Measurements from ENCODE around the gene SPINK8. TPM values are rescaled to one million over a fixed set of nuclear protein-coding genes. Genes with fewer than 3 reads are reported as not detected.

SPINK8 gene
- total and polyA plus RNA-seq, 4 donors = not detected

GRCh38 chr3:48353987-48354386 lies 20.5 kb upstream of the SPINK8 start (continued):
- TF ChIP-seq, protein P1, sequence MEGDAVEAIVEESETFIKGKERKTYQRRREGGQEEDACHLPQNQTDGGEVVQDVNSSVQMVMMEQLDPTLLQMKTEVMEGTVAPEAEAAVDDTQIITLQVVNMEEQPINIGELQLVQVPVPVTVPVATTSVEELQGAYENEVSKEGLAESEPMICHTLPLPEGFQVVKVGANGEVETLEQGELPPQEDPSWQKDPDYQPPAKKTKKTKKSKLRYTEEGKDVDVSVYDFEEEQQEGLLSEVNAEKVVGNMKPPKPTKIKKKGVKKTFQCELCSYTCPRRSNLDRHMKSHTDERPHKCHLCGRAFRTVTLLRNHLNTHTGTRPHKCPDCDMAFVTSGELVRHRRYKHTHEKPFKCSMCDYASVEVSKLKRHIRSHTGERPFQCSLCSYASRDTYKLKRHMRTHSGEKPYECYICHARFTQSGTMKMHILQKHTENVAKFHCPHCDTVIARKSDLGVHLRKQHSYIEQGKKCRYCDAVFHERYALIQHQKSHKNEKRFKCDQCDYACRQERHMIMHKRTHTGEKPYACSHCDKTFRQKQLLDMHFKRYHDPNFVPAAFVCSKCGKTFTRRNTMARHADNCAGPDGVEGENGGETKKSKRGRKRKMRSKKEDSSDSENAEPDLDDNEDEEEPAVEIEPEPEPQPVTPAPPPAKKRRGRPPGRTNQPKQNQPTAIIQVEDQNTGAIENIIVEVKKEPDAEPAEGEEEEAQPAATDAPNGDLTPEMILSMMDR (IDR thresholded peaks at IDR 0.05; ENCODE audit: low read depth, low read length, missing input control) = no peak
- no peak for TF ChIP-seq HNF4A (conservative IDR thresholded peaks at IDR 0.05)

DNA sequence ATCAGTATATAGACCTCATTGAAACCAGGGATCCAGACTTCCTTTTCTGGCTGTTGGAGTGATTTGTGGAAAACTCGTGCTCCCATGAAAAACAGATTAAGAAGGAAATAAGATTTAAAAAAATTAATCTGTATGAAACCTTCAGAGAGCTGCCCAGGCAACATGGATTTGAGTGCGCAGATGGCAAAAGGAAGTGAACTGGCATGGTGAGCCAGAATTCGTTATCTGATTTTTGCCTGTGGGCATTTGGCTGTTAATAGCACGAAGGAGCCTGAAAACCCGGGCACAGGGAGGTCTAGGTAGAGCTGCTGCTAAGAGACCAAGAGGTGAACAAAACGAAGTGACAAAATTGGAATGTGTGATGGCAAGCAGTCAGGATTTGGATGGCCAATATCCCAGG lies 19.1 kb upstream of the SPINK8 start:
- Histone ChIP-seq H3K27ac (ENCODE audit: low read depth in 1 of 2, low read length in 2 of 2) (no peak overlapping the region), H3K4me1 (ENCODE audit: control insufficient read depth in 4 of 4, insufficient read depth in 4 of 4, low read length in 3 of 4) (no peaks in the 10 kb centered on the region), H3K9me3 (ENCODE audit: control insufficient read depth in 4 of 4, low read length in 3 of 4) (no peaks in the 10 kb centered on the region), H3K27me3 (ENCODE audit: control insufficient read depth in 4 of 4, insufficient read depth in 4 of 4, low read length in 3 of 4) (no peaks in the 10 kb centered on the region), H3K9ac (ENCODE audit: low read depth in 1 of 2, low read length in 2 of 2) (no peak overlapping the region), H3K4me3 (ENCODE audit: low read depth in 1 of 3, low read length in 3 of 3) (no peak overlapping the region), H3K36me3 (ENCODE audit: control insufficient read depth in 4 of 4, insufficient read depth in 3 of 4, low read depth in 1 of 4, low read length in 3 of 4) (no peaks in the 10 kb centered on the region)
- no peak for DNase-seq (ENCODE audit: low spot score)
- TF ChIP-seq, protein P2, sequence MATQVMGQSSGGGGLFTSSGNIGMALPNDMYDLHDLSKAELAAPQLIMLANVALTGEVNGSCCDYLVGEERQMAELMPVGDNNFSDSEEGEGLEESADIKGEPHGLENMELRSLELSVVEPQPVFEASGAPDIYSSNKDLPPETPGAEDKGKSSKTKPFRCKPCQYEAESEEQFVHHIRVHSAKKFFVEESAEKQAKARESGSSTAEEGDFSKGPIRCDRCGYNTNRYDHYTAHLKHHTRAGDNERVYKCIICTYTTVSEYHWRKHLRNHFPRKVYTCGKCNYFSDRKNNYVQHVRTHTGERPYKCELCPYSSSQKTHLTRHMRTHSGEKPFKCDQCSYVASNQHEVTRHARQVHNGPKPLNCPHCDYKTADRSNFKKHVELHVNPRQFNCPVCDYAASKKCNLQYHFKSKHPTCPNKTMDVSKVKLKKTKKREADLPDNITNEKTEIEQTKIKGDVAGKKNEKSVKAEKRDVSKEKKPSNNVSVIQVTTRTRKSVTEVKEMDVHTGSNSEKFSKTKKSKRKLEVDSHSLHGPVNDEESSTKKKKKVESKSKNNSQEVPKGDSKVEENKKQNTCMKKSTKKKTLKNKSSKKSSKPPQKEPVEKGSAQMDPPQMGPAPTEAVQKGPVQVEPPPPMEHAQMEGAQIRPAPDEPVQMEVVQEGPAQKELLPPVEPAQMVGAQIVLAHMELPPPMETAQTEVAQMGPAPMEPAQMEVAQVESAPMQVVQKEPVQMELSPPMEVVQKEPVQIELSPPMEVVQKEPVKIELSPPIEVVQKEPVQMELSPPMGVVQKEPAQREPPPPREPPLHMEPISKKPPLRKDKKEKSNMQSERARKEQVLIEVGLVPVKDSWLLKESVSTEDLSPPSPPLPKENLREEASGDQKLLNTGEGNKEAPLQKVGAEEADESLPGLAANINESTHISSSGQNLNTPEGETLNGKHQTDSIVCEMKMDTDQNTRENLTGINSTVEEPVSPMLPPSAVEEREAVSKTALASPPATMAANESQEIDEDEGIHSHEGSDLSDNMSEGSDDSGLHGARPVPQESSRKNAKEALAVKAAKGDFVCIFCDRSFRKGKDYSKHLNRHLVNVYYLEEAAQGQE (IDR thresholded peaks at IDR 0.05) = no peak
- TF ChIP-seq, protein P3, sequence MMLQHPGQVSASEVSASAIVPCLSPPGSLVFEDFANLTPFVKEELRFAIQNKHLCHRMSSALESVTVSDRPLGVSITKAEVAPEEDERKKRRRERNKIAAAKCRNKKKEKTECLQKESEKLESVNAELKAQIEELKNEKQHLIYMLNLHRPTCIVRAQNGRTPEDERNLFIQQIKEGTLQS (IDR thresholded peaks at IDR 0.05) = no peak
- no peak for TF ChIP-seq RAD21 (IDR thresholded peaks at IDR 0.05)
- TF ChIP-seq HNF4A (conservative IDR thresholded peaks at IDR 0.05) = no peak
- TF ChIP-seq FOXA1 (IDR thresholded peaks at IDR 0.05) = no peak
- no peak for TF ChIP-seq JUND (IDR thresholded peaks at IDR 0.05)
- WGBS = 83% methylated on average over 6 of the region's 6 CpGs

DNA sequence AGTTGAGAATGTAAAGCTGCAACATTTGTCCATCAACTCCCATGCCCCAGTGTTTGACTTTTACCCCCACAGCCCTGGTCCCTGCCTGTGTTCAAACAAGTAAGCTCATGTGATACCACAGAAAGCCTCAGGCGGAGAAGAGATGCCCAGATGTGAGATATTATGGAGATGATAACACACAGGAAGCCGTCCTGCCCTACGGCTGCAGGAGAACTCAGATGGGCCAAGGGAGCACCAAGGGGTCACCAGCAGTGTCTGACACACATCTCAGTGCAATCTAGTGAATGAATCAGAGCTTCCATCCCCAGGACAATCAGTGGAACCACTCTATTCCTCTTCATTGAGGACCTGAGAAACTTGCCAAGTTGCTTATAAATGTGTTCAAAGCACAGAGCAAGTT lies 14.0 kb upstream of the SPINK8 start:
- Histone ChIP-seq H3K27ac (ENCODE audit: low read depth in 1 of 2, low read length in 2 of 2) (no peak overlapping the region), H3K9me3 (ENCODE audit: control insufficient read depth in 4 of 4, low read length in 3 of 4) (no peaks in the 10 kb centered on the region), H3K36me3 (ENCODE audit: control insufficient read depth in 4 of 4, insufficient read depth in 3 of 4, low read depth in 1 of 4, low read length in 3 of 4) (no peaks in the 10 kb centered on the region), H3K4me1 (ENCODE audit: control insufficient read depth in 4 of 4, insufficient read depth in 4 of 4, low read length in 3 of 4) (no peaks in the 10 kb centered on the region), H3K27me3 (ENCODE audit: control insufficient read depth in 4 of 4, insufficient read depth in 4 of 4, low read length in 3 of 4) (no peaks in the 10 kb centered on the region), H3K4me3 (ENCODE audit: low read depth in 1 of 3, low read length in 3 of 3) (no peak overlapping the region), H3K9ac (ENCODE audit: low read depth in 1 of 2, low read length in 2 of 2) (no peak overlapping the region)
- TF ChIP-seq, protein P1 (IDR thresholded peaks at IDR 0.05; ENCODE audit: low read depth, low read length, missing input control) = no peak
- no peak for TF ChIP-seq RAD21 (IDR thresholded peaks at IDR 0.05)
- TF ChIP-seq NR2F2 (IDR thresholded peaks at IDR 0.05) = no peak
- no peak for TF ChIP-seq TAF1 (conservative IDR thresholded peaks at IDR 0.05)
- no peak for TF ChIP-seq RXRA (IDR thresholded peaks at IDR 0.05)
- no peak for TF ChIP-seq JUND (IDR thresholded peaks at IDR 0.05)
- TF ChIP-seq GABPA (IDR thresholded peaks at IDR 0.05 in 1 of 2, conservative IDR thresholded peaks at IDR 0.05 in 1 of 2) = no peak
- no peak for TF ChIP-seq YY1 (IDR thresholded peaks at IDR 0.05)
- TF ChIP-seq, protein P2 (IDR thresholded peaks at IDR 0.05) = no peak
- no peak for TF ChIP-seq FOXA2 (IDR thresholded peaks at IDR 0.05)
- DNase-seq (ENCODE audit: low spot score) = no peak
- WGBS = 76% methylated on average over 3 of the region's 3 CpGs

Data from liver (tissue), 9 donors.